RWPE1 (cell line): Measurements from ENCODE around the gene FAM114A1.
"Not testable (repeated sequence)": the region's sequence is repeated elsewhere in the genome, so short reads cannot be mapped to it uniquely, and the experiment has no call there.

Source experiments
- CTCF ChIA-PET: fragments of 350-600 bp; sonication (Branson Sonifier 250); formaldehyde crosslinking; extraction: SDS; loops from one replicate; lab custom pipeline; 2021; lab: Yijun Ruan, JAX
- POLR2A ChIA-PET: fragments of 400-600 bp; formaldehyde crosslinking; extraction: SDS; loops from one replicate; lab custom pipeline; 2020; ENCODE audit warnings: antibody characterized with exemption; ENCODE audit not compliant: low non-redundant PET; lab: Yijun Ruan, JAX
- DNase-seq: peaks from one replicate; pipeline ENCODE4 v3.0.0; 2012; ENCODE audit warnings: low spot score
- H3K27ac ChIP-seq: fragments of 450-650 bp; 2 replicates; pipeline ENCODE4 v1.5.1; 2017
- TF ChIP-seq, protein P1 (sequence below): fragments of 450-650 bp; conservative IDR thresholded peaks from 2 replicates; pipeline ENCODE4 v1.5.1; 2017; ENCODE audit warnings: low read depth, mild to moderate bottlenecking

Gene FAM114A1

DNA sequence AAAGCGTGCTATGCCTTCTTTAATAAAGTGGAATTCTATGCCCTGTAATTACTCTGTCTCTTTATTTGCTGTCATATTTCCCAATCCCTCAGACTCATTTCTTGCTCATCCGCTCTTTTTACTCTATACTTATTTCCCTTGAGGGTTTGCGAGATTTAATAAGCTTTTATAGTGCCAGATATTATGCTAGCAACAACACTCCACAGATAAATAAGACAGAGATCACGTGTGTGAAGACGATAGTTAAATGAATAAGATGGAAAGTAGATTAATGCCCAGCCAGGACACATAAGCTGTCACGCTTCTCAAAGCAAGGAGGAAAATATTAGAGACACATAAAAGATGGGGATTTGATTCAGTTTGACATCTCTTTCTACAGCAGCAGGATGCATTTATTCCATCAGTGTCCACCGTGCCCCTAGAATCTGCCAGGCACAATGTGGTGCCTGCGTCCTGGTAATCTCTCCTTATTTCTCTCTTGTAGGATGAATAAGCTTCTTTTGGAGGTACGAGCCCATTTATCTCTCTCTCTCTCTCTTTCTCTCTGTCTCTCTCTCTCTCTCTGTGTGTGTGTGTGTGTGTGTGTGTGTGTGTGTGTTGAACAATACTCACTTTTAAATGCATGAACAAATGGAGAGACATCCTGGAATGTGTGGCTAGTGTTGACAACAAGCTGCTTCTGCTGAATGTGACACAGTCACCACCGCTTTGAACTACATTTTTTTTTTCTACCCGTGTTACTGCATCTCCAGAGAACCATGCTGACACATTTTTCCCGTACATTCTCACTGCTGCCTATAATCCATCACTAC is 116.4 kb downstream of the FAM114A1 start:
- DNase-seq = no peak
- no peak overlapping the region for H3K27ac ChIP-seq
- TF ChIP-seq, protein P1, sequence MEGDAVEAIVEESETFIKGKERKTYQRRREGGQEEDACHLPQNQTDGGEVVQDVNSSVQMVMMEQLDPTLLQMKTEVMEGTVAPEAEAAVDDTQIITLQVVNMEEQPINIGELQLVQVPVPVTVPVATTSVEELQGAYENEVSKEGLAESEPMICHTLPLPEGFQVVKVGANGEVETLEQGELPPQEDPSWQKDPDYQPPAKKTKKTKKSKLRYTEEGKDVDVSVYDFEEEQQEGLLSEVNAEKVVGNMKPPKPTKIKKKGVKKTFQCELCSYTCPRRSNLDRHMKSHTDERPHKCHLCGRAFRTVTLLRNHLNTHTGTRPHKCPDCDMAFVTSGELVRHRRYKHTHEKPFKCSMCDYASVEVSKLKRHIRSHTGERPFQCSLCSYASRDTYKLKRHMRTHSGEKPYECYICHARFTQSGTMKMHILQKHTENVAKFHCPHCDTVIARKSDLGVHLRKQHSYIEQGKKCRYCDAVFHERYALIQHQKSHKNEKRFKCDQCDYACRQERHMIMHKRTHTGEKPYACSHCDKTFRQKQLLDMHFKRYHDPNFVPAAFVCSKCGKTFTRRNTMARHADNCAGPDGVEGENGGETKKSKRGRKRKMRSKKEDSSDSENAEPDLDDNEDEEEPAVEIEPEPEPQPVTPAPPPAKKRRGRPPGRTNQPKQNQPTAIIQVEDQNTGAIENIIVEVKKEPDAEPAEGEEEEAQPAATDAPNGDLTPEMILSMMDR = no peak
- ChIA-PET POLR2A (no interaction called here), CTCF (no interaction called here)

DNA sequence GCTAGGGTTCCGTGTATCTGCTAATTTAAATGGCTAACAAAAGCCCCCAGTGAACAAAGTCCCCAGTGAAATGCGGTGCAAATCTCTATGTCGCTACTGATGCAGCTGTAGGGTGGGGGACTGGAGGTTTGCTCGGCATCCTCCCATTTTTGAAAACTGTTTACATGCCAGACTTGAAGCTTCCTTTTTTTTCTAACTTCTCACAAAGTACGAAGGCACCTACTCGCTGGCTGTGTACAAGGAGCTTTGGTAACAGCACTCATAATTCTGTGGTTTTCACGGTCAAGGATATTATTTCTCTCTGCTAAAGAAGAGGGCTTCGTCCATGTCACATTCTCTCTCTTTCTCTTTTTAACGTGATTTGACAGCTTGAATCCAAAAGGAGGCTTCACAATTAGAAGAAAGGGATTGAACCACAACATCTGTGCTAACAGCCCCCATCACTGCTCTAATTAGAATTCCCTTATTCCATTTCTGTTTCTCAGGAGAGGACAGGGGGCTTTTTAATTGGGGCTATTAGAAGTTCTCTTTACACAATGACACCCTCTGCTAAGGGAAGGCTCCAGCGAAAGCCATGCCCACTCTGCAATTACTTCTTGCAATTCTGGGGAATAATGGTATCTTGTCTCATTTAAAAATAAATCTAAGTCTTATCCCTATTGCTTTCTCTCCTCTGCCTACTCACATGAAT is 117.9 kb downstream of the FAM114A1 start:
- H3K27ac ChIP-seq = no peak overlapping the region
- TF ChIP-seq, protein P1 = no peak
- POLR2A ChIA-PET = no interaction called here
- no peak for DNase-seq
- CTCF ChIA-PET = interaction anchor here (0.6 to 0.7 kb wide), 4 partner anchors 12 to 1005 kb away, joined by 3 read pairs; no protein-coding TSS in a partner anchor

DNA sequence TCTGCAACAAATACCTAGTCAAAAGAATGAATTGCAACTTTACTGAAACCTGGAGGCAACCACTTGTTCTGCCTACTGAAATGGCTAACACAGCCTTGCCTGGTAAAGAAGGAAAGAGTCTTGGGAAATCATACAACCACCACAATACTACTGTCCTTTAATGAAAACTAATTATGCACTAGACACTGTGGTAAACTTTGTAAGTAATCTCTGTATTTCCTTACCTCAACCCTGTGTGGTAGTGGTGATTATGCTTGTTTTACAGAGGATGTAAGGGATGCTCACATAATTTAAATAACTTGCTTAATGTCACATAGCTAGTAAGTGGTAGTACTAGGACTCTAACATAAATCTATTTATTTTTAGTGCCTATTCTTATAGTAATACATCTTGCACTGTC is 119.9 kb downstream of the FAM114A1 start:
- TF ChIP-seq, protein P1 = no peak
- POLR2A ChIA-PET = no interaction called here

DNA sequence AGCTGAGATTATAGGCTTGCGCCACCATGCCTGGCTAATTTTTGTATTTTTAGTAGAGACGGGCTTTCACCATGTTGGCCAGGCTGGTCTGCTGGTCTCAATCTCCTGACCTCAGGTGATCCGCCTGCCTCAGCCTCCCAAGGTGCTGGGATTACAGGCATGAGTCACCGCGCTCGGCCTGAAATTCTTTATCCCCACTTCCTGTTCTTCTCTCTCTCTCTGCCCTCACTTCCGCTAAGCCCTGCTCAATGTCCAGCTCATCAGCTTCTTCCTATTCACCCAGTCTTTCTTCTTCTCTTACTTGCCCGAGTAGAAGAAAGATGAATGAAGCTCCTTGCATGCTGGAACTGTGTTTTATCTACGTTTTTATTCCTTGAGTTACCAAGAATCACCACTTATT is 120.7 kb downstream of the FAM114A1 start:
- POLR2A ChIA-PET = not testable (repeated sequence)

More for the DNA sequence above, 119.9 kb downstream of the FAM114A1 start:
- no peak overlapping the region for H3K27ac ChIP-seq
- no peak for DNase-seq
- CTCF ChIA-PET = no interaction called here

DNA sequence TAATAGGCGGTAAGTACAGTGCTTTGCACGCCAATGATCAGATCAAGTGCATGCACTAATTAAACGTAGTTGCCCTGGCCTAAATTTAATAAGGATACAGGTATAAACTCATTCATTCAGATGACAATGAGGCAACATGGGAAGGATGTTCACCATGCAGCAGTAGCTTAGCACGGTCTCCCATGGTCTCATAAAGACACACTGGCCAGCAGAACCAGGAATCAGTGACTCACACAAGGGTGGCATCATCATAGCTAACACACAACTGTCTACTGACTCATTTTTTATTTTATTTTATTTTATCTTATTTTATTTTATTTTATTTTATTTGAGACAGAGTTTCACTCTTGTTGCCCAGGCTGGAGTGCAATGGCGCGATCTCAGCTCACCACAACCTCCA is 121.9 kb downstream of the FAM114A1 start:
- TF ChIP-seq, protein P1 = no peak
- H3K27ac ChIP-seq = no peak overlapping the region
- POLR2A ChIA-PET = interaction anchor here (0.6 kb wide), 1 partner anchor 470 kb away, joined by 5 read pairs; no protein-coding TSS in a partner anchor
- no peak for DNase-seq
- CTCF ChIA-PET = no interaction called here

More for the DNA sequence above, 120.7 kb downstream of the FAM114A1 start:
- not testable (repeated sequence) for H3K27ac ChIP-seq, DNase-seq
- CTCF ChIA-PET = interaction anchor here (0.6 kb wide), 1 partner anchor 95 kb away, joined by 3 read pairs; no protein-coding TSS in a partner anchor

DNA sequence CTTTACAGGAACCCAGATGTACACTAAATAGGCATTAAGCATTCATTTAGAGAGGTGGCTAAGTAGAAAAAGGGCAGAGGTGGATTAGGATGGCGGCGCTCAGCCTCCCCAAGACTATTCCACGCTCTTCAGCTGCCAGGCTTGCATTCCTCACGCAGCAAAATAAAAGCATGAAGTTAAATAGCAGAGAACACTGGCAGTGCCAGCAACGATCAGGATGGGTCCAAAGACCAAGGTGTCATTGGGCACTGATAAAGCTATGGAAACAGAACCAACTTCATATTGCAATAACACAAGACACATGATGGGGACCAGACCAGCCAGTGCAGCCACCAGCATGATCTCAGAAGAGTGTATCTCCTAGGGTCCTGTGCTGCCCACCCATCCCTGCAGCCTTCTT is 122.6 kb downstream of the FAM114A1 start:
- no peak overlapping the region for H3K27ac ChIP-seq
- ChIA-PET POLR2A (interaction anchor here (0.6 kb wide), 1 partner anchor 469 kb away, joined by 5 read pairs; no protein-coding TSS in a partner anchor), CTCF (no interaction called here)
- DNase-seq = no peak
- TF ChIP-seq, protein P1 = no peak

DNA sequence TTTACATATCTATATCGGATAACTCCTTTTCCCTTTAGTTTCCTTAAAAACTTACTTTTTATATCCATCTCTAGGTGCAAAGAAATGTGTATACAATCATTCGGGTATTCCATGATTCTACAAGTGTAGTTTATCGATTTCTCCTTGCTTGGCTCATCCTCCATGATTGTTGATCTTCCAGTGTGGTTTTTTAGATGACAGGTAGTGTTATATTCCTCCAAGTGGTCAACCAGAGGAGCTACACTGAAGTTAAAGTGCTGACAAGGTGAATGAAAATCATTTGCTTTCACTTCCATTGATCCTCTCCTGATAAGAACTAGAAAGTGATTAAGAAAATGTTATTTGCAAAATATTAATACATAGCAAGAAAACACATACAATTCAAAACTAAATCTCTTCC is 126.1 kb downstream of the FAM114A1 start:
- H3K27ac ChIP-seq = no peak overlapping the region
- ChIA-PET CTCF (interaction anchor here (0.6 to 0.7 kb wide), 3 partner anchors 15 to 129 kb away, joined by 3 to 6 read pairs (median 4); no protein-coding TSS in a partner anchor), POLR2A (no interaction called here)
- TF ChIP-seq, protein P1 = no peak
- DNase-seq = peak; percentile 14
